ENCODE results near the gene REG4. TPM values are rescaled to one million over a fixed set of nuclear protein-coding genes. Genes with fewer than 3 reads are reported as not detected.
A peak's percentile ranks its signal among the peaks of the same experiment; 100 is the strongest.

The REG4 gene
- total and polyA plus RNA-seq, 2 of the 4 experiments (the other 2 are of a cell fraction) = not detected

GRCh38 chr1:119766374-119766794, 44.9 kb downstream of the REG4 start:
- H3K79me1 ChIP-seq (ENCODE audit: low read depth in 1 of 2, low read length in 2 of 2) = no peaks in the 10 kb centered on the region
- ATAC-seq (ENCODE audit: low read depth) (peak; percentile 29; the same call in 1 of the 2 replicates), DNase-seq (no peak)
- H3K18ac ChIP-seq (ENCODE audit: low read depth, low read length) = no peak overlapping the region
- BruUV-seq (replicated peaks) = no TSS peak
- H4K20me1 ChIP-seq (ENCODE audit: insufficient read depth, low read length) = no peaks in the 10 kb centered on the region
- H2BK15ac ChIP-seq (ENCODE audit: low read depth, low read length) = no peak overlapping the region
- CTCF ChIA-PET = interaction anchor here (1.3 kb wide), 1 partner anchor 21 kb away, joined by 9 read pairs; no protein-coding TSS in a partner anchor
- H2AFZ ChIP-seq (replicated peaks; ENCODE audit: low read length, poor library complexity) = no peak overlapping the region
- H3K4ac ChIP-seq (ENCODE audit: low read depth, low read length) = no peak overlapping the region
- dilution Hi-C loops (cut with HindIII; ENCODE audit: low sequenced_read_pairs, unreplicated experiment) = no loop called here
- no peak overlapping the region for H2AK5ac ChIP-seq (ENCODE audit: low read depth, low read length)
- H3K9me3 ChIP-seq (ENCODE audit: control insufficient read depth, insufficient read depth, low read length) = peaks cover 3% of the 10 kb centered on the region
- H3K9me1 ChIP-seq (ENCODE audit: insufficient read depth, low read length) = no peaks in the 10 kb centered on the region
- no peak overlapping the region for H3K14ac ChIP-seq (replicated peaks; ENCODE audit: low read depth, low read length)
- in situ Hi-C loops (cut with MboI; ENCODE audit: low sequenced_read_pairs) = no loop called here
- WGBS, 2 experiments (ENCODE audit: extremely low coverage in 2 of 2, insufficient read length in 1 of 2) = no CpG with 5 or more reads among the region's 4 CpGs
- no peak overlapping the region for H3K9ac ChIP-seq (ENCODE audit: low read depth, low read length)
- no peak overlapping the region for H3K56ac ChIP-seq (ENCODE audit: extremely low read depth, insufficient read depth, low read length)
- no peak overlapping the region for H3K4me3 ChIP-seq (ENCODE audit: insufficient read depth, low read depth, low read length)
- H3K23ac ChIP-seq (ENCODE audit: low read depth, low read length) = no peak overlapping the region
- intact Hi-C loops (cut with micrococcal nuclease) = no loop called here
- H3K27ac ChIP-seq (ENCODE audit: insufficient read depth, low read length) = no peak overlapping the region
- H4K8ac ChIP-seq (ENCODE audit: low read depth in 2 of 2, low read length in 2 of 2) = no peak overlapping the region
- no peak overlapping the region for H4K91ac ChIP-seq (ENCODE audit: insufficient read depth, low read depth, low read length)
- H3K36me3 ChIP-seq (ENCODE audit: control insufficient read depth, insufficient read depth, low read length) = no peaks in the 10 kb centered on the region
- no peak overlapping the region for H2BK120ac ChIP-seq (ENCODE audit: low read depth, low read length)
- H2AK9ac ChIP-seq (replicated peaks; ENCODE audit: low read depth, low read length, poor library complexity) = no peak overlapping the region
- H2BK5ac ChIP-seq (ENCODE audit: low read depth, low read length, poor library complexity, severe bottlenecking) = no peak overlapping the region
- H3K27me3 ChIP-seq (ENCODE audit: control insufficient read depth, insufficient read depth, low read length) = peaks cover 22% of the 10 kb centered on the region
- POLR2A ChIA-PET (ENCODE audit: unreplicated experiment) = no interaction called here
- no peak overlapping the region for H2BK20ac ChIP-seq (ENCODE audit: low read depth, low read length)
- H4K5ac ChIP-seq (ENCODE audit: low read depth, low read length) = no peak overlapping the region
- no peak overlapping the region for H3K4me2 ChIP-seq (ENCODE audit: low read depth, low read length)
- TF ChIP-seq FOS (IDR thresholded peaks at IDR 0.05; ENCODE audit: low read depth, low read length) = no peak
- TF ChIP-seq CEBPB (IDR thresholded peaks at IDR 0.05; ENCODE audit: low read depth, low read length) = no peak
- peaks cover 2% of the 10 kb centered on the region; the same call in 1 of the 2 replicates for H3K4me1 ChIP-seq (ENCODE audit: control insufficient read depth, insufficient read depth, low read length)
